HTR-8/SVneo (cell line): ENCODE measurements around the gene COPB1.
A peak's percentile ranks its signal among the peaks of the same experiment; 100 is the strongest.
"Not testable (repeated sequence)": the region's sequence is repeated elsewhere in the genome, so short reads cannot be mapped to it uniquely, and the experiment has no call there.

ENCODE experiments used
- DNase-seq: peaks from one replicate; pipeline ENCODE4 v3.0.0; 2011; ENCODE audit warnings: low spot score, mixed read lengths; ENCODE audit not compliant: insufficient read length
- FAIRE-seq: peaks from 2 replicates; lab custom pipeline; 2011; peaks lifted over from hg19 to GRCh38; lab: Jason Lieb, UNC

COPB1 gene, protein sequence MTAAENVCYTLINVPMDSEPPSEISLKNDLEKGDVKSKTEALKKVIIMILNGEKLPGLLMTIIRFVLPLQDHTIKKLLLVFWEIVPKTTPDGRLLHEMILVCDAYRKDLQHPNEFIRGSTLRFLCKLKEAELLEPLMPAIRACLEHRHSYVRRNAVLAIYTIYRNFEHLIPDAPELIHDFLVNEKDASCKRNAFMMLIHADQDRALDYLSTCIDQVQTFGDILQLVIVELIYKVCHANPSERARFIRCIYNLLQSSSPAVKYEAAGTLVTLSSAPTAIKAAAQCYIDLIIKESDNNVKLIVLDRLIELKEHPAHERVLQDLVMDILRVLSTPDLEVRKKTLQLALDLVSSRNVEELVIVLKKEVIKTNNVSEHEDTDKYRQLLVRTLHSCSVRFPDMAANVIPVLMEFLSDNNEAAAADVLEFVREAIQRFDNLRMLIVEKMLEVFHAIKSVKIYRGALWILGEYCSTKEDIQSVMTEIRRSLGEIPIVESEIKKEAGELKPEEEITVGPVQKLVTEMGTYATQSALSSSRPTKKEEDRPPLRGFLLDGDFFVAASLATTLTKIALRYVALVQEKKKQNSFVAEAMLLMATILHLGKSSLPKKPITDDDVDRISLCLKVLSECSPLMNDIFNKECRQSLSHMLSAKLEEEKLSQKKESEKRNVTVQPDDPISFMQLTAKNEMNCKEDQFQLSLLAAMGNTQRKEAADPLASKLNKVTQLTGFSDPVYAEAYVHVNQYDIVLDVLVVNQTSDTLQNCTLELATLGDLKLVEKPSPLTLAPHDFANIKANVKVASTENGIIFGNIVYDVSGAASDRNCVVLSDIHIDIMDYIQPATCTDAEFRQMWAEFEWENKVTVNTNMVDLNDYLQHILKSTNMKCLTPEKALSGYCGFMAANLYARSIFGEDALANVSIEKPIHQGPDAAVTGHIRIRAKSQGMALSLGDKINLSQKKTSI

DNA sequence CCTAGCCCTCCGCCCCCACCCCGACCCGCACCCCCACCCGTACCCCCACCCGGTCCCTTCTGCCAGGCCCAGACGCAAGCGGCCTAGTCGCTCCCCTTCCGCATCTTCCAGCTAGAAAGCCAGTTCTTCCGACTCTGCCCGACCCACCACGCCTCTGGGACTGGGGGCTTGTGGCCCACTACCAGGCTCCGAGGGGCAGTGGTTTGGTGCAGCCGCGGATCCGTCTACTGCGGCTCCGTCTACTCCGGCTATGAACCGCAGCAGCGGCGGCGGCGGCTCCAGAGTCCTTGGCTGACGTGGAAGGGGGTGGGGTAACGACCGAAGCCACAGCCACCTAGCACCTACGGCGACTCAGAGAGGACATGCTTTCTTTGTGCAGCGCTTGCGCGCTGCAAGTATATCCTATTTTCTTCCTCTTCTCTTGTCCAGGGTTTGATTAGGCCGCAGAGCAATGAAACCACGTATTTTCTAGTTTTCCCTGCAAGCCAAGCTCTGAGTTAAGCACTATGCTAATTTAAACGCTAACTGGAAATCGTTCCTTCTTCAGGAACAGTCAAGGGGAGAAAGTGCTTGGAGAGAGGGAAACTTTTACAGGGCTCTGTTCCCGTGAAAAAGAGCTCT is at the start of gene COPB1:
Gene COPB1 (minus strand): TSS at position 252 of the 621 bp plus-strand sequence. CDS start 883 bp downstream, outside the sequence.
- DNase-seq (peak; percentile 84), FAIRE-seq (peak; percentile 57)

DNA sequence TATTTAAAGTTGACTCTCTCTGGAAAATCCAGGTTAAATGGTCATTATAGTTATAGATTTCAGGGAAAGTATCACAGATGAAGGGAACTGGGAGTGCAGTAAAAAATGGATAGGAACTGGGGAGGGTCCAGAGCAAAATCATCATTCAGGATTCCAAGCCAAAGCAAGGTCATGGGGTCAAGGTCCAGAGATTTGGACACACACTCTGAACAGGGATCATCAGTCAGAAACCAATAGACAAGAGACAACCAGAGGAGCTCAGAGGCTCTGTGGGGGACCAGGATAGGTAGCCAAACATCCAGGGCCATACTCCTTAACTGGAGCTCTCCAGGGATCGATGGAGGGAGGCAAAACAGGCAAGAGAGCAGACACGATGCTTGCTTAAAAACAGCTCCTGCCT is 47.8 kb upstream of the COPB1 start:
- FAIRE-seq: no peak
- no peak for DNase-seq

DNA sequence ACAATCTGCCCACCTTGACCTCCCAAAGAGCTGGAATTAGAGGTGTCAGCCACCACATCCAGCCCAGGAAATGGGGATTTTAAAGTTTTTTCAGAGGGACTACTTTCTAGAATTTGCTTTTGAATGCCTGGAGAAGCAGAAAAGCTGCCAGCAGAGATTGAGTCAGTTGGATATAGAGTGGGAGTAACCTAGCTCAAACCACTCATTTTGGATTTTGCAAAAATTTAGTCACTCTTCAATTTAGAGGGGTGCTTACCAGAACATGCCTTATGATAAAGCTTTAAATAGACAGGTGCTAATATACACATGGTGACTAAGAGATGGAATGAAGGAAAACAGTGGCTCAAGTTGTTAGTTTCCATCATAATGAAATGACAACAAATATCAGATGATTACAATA is 47.1 kb upstream of the COPB1 start:
- FAIRE-seq: no peak
- no peak for DNase-seq

DNA sequence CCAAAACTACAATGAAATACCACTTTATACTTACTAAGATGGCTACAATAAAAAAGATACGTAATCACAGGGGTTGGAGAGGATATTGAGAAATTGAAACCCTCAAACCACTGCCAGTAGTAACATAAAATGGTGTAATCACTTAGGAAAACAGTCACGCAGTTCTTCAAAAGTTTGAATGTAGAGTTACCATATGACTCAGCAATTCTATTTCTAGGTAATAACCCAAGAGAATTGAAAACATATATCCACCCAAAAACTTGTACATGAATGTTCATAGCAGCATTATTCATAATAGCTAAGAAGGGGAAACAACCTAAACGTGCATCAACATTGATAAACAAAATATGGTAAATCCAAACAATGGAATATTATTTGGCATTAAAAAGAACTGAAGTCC is 45.0 kb upstream of the COPB1 start:
- FAIRE-seq: no peak
- no peak for DNase-seq

DNA sequence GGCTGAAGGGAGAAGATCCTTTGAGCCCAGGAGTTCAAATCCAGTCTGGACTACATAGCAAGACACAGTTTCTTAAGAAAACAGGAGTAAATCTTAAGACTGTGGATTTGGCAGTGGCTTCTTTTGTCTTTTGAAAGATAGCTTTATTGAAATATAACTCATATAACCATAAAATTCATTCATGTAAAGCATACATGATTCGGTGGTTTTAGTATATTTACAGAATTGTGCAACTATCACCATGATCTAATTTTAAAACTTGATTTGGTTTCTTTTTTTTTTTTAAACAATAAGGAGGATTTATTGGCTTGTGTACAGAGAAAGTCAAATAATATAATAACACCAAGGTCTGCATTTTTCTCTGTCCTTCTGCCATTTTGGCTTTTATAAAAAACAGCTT is 43.6 kb upstream of the COPB1 start:
- no peak for DNase-seq
- FAIRE-seq: no peak

DNA sequence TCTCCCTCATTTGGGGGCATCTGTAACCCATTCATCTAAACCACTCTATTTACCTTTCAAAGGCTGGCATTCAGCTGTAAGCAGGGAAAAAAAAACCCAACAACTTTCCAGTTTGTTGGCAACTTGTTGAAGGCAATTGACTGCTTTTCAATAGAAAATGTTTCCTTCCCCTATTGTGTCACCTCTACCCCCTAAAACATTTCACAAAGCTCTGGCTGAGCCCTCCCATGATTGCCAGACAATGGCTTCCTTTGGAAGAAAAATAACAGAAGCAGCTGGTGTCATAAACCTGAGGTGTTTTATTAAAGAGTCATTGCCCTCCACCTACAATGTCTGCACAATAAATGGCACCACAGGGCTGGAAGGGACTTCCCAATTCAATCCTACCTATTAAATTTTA is 42.7 kb upstream of the COPB1 start:
- FAIRE-seq (no peak), DNase-seq (no peak)

DNA sequence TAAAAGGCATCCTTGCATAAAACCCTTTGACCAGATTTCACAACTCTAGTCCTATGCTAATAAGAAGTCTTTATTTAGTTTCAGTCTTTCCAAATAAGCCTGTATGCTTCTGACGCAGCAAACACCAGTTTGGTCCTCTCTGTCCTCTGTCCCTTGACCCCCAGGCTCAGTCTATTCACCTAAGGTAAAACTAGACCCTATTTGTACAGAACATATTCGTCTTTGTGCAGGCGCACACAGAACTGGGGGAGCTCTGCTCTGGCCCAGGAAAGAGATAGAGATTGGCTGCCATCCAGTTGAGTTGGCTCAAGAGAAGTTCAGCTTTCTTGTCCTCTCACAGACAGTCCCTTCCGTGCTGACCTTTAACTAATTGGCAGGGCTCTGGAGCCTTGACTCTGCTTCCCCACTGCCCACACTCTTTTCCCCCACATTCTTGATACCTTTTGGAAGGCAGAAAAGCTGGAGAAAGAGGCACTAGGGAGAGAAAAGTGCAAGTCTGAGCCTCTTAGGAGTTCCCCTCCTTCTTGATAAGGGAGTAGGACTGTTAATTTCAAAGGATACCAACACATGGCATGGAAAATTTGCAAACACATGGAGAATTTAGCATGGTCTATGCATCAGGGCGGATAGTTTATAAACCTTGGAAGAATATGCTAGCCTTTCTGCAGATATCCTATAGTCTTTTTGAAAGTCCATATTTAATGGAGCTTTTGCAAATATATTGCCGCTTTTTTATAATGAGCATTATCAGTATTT is 41.8 kb upstream of the COPB1 start:
- no peak for FAIRE-seq
- no peak for DNase-seq

DNA sequence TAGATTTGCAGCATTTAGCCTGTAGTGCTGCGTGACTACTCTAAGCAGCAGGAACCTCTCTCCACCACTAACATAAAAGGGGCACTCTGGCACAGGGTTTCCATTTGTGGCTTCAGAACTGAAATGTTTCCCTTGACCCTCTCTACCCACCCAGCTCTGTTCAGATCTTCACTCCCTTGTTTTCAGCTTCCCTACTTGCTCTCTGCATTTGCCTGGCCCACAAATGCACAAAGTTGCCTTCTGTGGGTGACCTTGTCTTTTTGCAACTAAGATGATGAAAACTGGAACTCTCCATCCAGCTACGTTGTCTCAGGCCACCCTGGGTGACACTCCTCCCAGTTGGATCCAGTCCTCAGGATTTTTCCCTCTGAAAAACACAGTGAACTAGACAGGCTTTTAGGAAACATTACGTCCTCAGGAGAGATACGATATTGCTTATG is 40.4 kb upstream of the COPB1 start:
- FAIRE-seq: no peak
- no peak for DNase-seq

DNA sequence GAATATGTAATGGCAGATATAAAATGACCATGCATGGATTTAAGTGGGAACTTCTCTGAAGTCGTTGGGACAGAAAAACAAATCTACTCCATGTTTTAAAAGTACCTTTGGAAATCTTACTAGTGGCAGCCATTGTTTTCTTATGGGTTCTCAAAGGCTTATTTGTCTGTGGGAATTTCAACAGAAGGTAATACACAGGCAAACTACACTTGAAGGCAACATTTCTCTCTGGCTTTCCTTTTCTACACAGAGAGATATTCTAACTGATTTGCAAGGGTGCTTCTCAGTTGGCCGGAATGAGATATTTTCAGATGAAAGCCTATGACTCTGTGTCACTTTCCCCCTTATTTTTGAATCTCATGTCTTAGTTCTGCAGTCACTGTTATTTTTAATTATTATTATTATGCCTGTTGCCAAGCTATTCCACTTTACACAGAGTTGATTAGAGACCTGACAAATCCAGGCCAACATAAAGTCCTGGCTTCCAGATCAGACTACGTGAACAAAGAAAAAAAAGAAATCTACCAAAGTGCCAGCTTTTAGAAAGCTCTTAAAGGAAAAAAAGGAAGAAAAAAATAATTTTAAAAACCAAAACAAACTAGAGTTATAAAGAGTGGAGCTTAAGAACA is 39.4 kb upstream of the COPB1 start:
- DNase-seq (no peak), FAIRE-seq (no peak)

DNA sequence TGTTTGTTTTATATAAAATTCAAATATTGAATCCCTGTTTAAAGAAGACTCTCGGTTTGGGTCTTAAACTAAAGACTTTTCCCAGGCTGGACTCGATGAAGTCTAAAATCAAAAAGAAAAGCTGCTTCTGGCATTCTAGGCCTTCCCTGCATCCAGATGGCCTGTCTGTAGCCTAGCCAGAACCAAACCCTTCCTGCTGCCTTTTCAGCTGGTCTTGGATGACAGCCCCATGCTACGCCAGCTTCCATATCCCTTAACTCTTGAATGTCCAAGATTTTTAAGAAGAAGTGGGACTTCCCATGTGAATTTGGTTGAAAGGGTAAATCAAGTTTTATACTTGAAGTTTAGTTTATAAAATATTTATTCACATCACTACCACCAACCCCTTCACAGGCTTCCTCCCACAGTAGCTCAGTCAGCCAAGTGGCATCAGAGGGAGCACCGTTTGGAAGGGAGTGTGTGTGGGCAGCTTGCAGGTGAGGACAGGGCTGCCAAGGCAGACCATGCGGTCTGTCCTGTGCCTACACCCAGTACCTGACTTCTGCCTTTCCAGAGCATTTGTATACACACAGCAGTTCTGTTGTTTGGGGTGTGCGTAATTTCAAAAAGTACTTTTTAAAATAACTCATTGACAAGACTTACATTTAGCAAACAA is 38.8 kb upstream of the COPB1 start:
- FAIRE-seq: no peak
- no peak for DNase-seq

DNA sequence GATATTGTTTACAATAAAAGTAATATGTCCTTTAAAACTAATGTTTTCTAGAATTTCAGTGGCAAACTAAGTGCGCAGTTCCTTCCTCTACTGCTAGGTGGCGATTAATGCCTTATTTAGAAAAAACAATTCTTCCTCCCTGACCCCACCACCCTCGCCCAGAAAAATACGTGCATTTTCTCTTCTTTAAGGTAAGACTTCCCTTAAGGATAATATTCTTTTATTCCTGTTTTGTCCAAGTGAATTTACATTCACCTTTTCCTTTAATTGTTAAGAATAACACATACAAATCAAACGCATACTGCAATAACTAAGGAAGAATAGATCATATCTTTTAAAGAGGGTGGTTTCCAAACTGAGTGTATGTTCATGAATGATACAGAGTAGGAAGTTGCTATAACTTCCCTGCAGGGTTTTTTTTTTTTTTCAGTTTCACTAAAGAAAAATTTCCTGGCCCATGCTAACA is 37.6 kb upstream of the COPB1 start:
- DNase-seq: peak; percentile 36
- FAIRE-seq: no peak

DNA sequence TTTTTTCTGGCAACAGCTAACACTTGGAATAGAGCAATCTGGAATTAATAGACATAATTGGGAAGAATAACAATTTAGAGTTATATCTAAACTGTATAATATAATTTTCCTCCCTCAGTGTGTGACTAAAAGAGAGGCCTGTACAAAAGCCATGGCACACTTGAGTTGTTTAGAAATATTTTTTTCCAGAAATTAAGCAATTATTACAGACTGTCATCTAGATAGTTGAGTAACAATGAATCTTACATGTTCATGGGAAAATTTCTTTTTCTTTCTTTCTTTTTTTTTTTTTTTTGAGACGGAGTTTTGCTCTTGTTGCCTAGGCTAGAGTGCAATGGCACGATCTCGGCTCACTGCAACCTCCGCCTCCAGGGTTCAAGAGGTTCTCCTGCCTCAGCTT is 35.6 kb upstream of the COPB1 start:
- DNase-seq, FAIRE-seq: not testable (repeated sequence)

DNA sequence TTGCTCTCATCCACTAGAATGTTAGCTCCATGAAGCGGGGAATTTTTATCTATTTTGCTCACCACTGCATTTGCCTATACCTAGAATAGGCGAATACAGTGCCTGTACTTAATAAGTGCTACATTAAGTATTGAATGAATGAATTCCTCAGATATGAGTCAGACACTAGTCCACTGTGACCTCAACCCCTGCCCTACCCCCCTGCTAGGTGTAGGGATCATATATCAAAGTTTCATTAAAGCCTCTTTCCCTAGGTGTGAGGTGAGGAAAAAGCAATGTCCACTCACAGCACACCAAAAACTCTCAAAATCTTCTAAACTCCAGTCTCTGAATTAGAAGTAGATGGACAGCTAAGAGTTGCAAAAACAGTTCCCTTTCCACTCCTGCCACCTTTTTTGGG is 30.3 kb upstream of the COPB1 start:
- FAIRE-seq (no peak), DNase-seq (no peak)

DNA sequence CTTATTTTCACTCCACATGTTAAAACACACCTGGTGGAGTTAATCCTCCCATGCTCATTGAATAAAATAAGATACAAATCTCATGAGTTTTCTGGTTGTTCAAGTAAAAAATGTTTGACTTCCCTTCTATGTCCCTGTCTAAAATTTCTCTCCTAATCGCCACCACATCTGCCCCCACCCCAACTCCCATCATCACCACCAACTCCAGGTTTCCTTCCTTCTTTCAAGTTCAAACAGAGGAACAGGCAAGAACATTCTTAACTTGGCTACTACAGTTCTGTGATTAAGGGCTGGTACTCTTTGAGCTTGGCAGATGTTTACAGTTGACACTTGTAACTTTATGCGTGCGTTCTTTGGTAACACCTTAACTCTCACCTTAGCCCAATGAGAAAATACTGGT is 29.7 kb upstream of the COPB1 start:
- FAIRE-seq (no peak), DNase-seq (no peak)

DNA sequence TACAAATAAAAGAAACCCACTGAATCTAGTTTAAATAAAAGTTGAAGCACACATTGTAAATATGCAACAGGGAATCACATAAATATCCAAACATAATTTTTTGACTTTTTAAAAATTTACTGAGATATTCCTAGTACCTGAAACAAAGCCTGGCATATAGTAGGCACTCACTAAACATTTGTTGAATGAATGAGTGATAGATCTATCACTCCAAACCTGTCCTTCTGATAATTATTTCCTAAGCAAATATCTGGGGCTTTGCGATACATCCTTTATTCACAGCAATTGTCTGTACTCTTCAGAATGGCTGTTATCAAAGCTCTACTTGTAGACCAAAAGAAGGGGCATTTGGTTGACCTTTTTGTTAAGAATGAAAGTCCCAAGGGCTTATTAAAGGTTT is 23.2 kb upstream of the COPB1 start:
- FAIRE-seq: no peak
- no peak for DNase-seq

DNA sequence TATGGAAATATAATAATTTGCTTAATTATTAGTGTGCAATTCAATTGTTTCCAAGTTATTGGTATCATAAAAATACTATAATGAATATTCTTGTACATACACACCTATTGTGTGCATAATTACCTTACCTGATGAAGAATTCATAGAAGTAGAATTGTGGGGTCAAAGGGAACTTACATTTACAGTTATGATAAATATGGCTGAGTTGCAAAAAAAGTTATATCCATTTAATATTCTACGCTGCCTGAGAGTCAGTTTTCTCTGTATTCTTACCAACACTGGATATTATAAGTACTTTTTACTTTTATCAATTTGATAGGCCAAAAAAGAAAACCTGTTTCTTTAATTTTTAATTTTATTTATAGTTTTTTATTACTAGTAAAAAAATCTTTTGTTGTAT is 22.6 kb upstream of the COPB1 start:
- FAIRE-seq: no peak

DNA sequence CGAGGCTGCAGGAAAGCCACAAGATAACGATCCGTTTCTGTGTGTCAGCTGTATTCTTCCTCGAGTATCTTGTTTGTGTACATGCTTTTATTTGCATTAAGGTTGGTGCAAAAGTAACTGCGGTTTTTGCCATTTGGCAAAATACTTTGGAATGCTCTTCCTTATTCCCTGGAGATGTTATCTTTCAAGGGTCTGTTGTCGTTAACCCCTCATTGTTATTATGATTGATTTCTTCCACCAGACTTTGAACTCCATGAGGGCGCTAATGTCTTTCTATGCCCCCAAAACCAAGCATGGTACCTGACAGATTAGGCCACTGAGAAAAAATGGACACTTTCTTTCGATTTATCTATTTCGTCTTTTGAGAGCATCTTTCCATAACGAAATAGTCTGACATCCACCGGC is 21.1 kb upstream of the COPB1 start:
- FAIRE-seq (no peak), DNase-seq (no peak)

More for the DNA sequence above, 22.6 kb upstream of the COPB1 start:
- DNase-seq: no peak

DNA sequence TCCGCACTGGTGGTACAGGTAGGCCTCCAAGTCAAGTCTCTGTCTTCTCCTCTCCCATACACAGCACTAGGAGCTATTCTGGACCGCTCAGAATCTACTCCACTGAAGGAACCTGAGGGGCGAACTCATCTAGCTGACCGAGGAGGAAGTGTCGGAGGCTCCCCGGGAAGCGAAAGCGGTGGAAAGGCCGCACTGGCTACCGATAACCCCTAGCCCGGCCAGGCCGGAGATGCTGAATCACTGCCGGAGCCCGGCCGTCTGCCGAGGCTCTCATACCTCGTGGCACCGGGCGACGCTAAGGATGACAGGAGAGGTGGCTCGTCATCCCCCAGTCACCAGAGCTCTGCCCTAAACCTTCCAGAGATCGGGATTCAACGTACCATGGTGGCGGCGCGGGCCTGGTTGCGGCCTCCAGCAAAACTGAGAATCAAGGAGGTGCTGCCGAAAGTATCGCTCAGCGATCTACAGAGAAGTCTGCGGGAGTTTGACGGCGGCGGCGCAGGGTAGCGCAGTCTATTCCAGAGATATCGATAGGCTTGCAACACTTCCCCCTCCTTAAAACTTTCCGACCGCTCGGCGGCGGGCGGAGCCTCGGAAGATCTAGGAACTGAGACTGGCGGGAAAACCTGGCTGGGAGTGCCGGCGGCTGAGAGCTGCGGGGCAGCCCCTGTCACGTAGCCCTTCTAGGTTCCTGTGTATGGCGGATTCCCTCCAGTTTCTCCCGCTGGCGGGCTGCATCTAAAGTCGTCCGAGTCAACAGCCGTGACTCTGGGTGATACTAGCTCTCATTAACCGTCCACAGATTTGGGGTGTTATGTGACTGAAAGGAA is 20.5 kb upstream of the COPB1 start, which contains the start of gene PSMA1:
Gene PSMA1 (minus strand): TSS at position 470 of the 830 bp plus-strand sequence. CDS start 87 bp downstream, at position 383.
- FAIRE-seq (peak; percentile 58), DNase-seq (peak; percentile 91)
